Mononuclear cell (primary cell): Measurements from ENCODE around the gene GXYLT2. TPM values are rescaled to one million over a fixed set of nuclear protein-coding genes. Genes with fewer than 3 reads are reported as not detected.

Source experiments
- H3K27me3 ChIP-seq: 2 replicates; pipeline ENCODE4 v1.6.0; 2011; ENCODE audit warnings: low read length, control low read depth; ENCODE audit not compliant: insufficient read depth
- H3K4me1 ChIP-seq: 2 replicates; pipeline ENCODE4 v1.5.1; 2011; ENCODE audit warnings: mild to moderate bottlenecking, low read length, control low read depth; ENCODE audit not compliant: insufficient read depth
- H3K4me3 ChIP-seq: 2 replicates; pipeline ENCODE4 v1.5.1; 2011; ENCODE audit warnings: mild to moderate bottlenecking, low read length, moderate library complexity
- H3K9me3 ChIP-seq: 2 replicates; pipeline ENCODE4 v1.5.1; 2011; ENCODE audit warnings: low read depth, mild to moderate bottlenecking, control low read depth, low read length
- total RNA-seq: library from RNA; depleted of rRNA; stranded (reverse); fragments of >200 nt; gene quantifications from one replicate; pipeline ENCODE4 v1.2.3, GENCODE V29; 2012

GXYLT2 gene
- total RNA-seq, 1 donor = 0.21 TPM

GRCh38 chr3:72941245-72941644 is 53.4 kb downstream of the GXYLT2 start:
- Histone ChIP-seq H3K4me3 (no peak overlapping the region), H3K4me1 (peaks cover 6% of the 10 kb centered on the region), H3K9me3 (no peaks in the 10 kb centered on the region), H3K27me3 (no peaks in the 10 kb centered on the region)

- Histone ChIP-seq H3K27me3 (no peaks in the 10 kb centered on the region), H3K4me3 (no peak overlapping the region), H3K9me3 (no peaks in the 10 kb centered on the region), H3K4me1 (peaks cover 6% of the 10 kb centered on the region)
These were observed 54.6 kb downstream of the GXYLT2 start for GRCh38 chr3:72942427-72942826.

- Histone ChIP-seq H3K4me1 (no peaks in the 10 kb centered on the region), H3K9me3 (no peaks in the 10 kb centered on the region), H3K27me3 (no peaks in the 10 kb centered on the region), H3K4me3 (no peak overlapping the region)
These were observed 56.9 kb downstream of the GXYLT2 start for GRCh38 chr3:72944696-72945095.

GRCh38 chr3:72947715-72948490 is 60.1 kb downstream of the GXYLT2 start:
- Histone ChIP-seq H3K4me3 (no peak overlapping the region), H3K4me1 (no peaks in the 10 kb centered on the region), H3K27me3 (no peaks in the 10 kb centered on the region), H3K9me3 (no peaks in the 10 kb centered on the region)

- Histone ChIP-seq H3K4me3 (no peak overlapping the region), H3K9me3 (no peaks in the 10 kb centered on the region), H3K27me3 (no peaks in the 10 kb centered on the region), H3K4me1 (no peaks in the 10 kb centered on the region)
These were observed 61.2 kb downstream of the GXYLT2 start for GRCh38 chr3:72949016-72949415.

GRCh38 chr3:72950372-72950771 is 62.5 kb downstream of the GXYLT2 start:
- H3K4me3 ChIP-seq = no peak overlapping the region
- no peaks in the 10 kb centered on the region for H3K9me3 ChIP-seq
- H3K27me3 ChIP-seq = no peaks in the 10 kb centered on the region
- H3K4me1 ChIP-seq = no peaks in the 10 kb centered on the region

- H3K4me3 ChIP-seq = no peak overlapping the region
- no peaks in the 10 kb centered on the region for H3K9me3 ChIP-seq
- no peaks in the 10 kb centered on the region for H3K27me3 ChIP-seq
- no peaks in the 10 kb centered on the region for H3K4me1 ChIP-seq
These were observed 63.0 kb downstream of the GXYLT2 start for GRCh38 chr3:72950801-72951200.

GRCh38 chr3:72951259-72951722 is 63.4 kb downstream of the GXYLT2 start:
- no peaks in the 10 kb centered on the region for H3K9me3 ChIP-seq
- H3K4me1 ChIP-seq = no peaks in the 10 kb centered on the region
- H3K27me3 ChIP-seq = no peaks in the 10 kb centered on the region
- H3K4me3 ChIP-seq = no peak overlapping the region

GRCh38 chr3:72953325-72953956 is 65.6 kb downstream of the GXYLT2 start:
- Histone ChIP-seq H3K4me3 (no peak overlapping the region), H3K9me3 (no peaks in the 10 kb centered on the region), H3K4me1 (no peaks in the 10 kb centered on the region), H3K27me3 (no peaks in the 10 kb centered on the region)

- Histone ChIP-seq H3K4me1 (peaks cover 8% of the 10 kb centered on the region), H3K27me3 (no peaks in the 10 kb centered on the region), H3K9me3 (no peaks in the 10 kb centered on the region), H3K4me3 (no peak overlapping the region)
These were observed 69.5 kb downstream of the GXYLT2 start for GRCh38 chr3:72957297-72957696.

- H3K4me1 ChIP-seq = peaks cover 8% of the 10 kb centered on the region
- H3K9me3 ChIP-seq = no peaks in the 10 kb centered on the region
- H3K4me3 ChIP-seq = no peak overlapping the region
- H3K27me3 ChIP-seq = no peaks in the 10 kb centered on the region
These were observed 71.5 kb downstream of the GXYLT2 start for GRCh38 chr3:72959336-72959735.

- no peaks in the 10 kb centered on the region for H3K9me3 ChIP-seq
- H3K4me1 ChIP-seq = peaks cover 17% of the 10 kb centered on the region
- H3K4me3 ChIP-seq = no peak overlapping the region
- no peaks in the 10 kb centered on the region for H3K27me3 ChIP-seq
These were observed 73.1 kb downstream of the GXYLT2 start for GRCh38 chr3:72960812-72961518.

- Histone ChIP-seq H3K4me1 (peaks cover 22% of the 10 kb centered on the region), H3K4me3 (no peak overlapping the region), H3K9me3 (no peaks in the 10 kb centered on the region), H3K27me3 (no peaks in the 10 kb centered on the region)
These were observed 73.9 kb downstream of the GXYLT2 start for GRCh38 chr3:72961752-72962151.

GRCh38 chr3:72962317-72962716 is 74.5 kb downstream of the GXYLT2 start:
- Histone ChIP-seq H3K9me3 (no peaks in the 10 kb centered on the region), H3K27me3 (no peaks in the 10 kb centered on the region), H3K4me1 (peaks cover 22% of the 10 kb centered on the region), H3K4me3 (no peak overlapping the region)

- peaks cover 22% of the 10 kb centered on the region for H3K4me1 ChIP-seq
- no peaks in the 10 kb centered on the region for H3K9me3 ChIP-seq
- H3K4me3 ChIP-seq = no peak overlapping the region
- no peaks in the 10 kb centered on the region for H3K27me3 ChIP-seq
These were observed 76.8 kb downstream of the GXYLT2 start for GRCh38 chr3:72964633-72965032.
